ENCODE results near the gene RPS6KA3. TPM values are rescaled to one million over a fixed set of nuclear protein-coding genes. Genes with fewer than 3 reads are reported as not detected.

RPS6KA3 gene
- total RNA-seq, 1 donor from 2014 or later = 43.0 TPM

- TF ChIP-seq CTCF (IDR thresholded peaks at IDR 0.05) = no peak
- no peaks in the 10 kb centered on the region for H3K4me1 ChIP-seq
- no peak for DNase-seq (ENCODE audit: low spot score in 2 of 2)
Observed at GRCh38 chrX:20240201-20240600, 26.5 kb downstream of the RPS6KA3 start.

GRCh38 chrX:20237864-20238263 is 28.8 kb downstream of the RPS6KA3 start:
- H3K27me3 ChIP-seq = no peaks in the 10 kb centered on the region
- intact Hi-C loops (cut with DNase I) = no loop called here
- DNase-seq (ENCODE audit: low spot score in 2 of 2) = no peak
- no peak overlapping the region for H3K27ac ChIP-seq
- H3K4me3 ChIP-seq = no peak overlapping the region
- H3K36me3 ChIP-seq = peaks cover 0 to under 1% of the 10 kb centered on the region in 2 donors
- TF ChIP-seq CTCF (IDR thresholded peaks at IDR 0.05) = no peak
- H3K4me1 ChIP-seq = no peaks in the 10 kb centered on the region
- peaks cover 0 to 23% of the 10 kb centered on the region in 2 donors for H3K9me3 ChIP-seq

More at GRCh38 chrX:20240201-20240600, 26.5 kb downstream of the RPS6KA3 start:
- Histone ChIP-seq H3K36me3 (no peaks in the 10 kb centered on the region), H3K27ac (no peak overlapping the region), H3K27me3 (no peaks in the 10 kb centered on the region), H3K4me3 (no peak overlapping the region), H3K9me3 (peaks cover 0 to 23% of the 10 kb centered on the region in 2 donors)
- intact Hi-C loops (cut with DNase I) = no loop called here

GRCh38 chrX:20235755-20236154 is 31.0 kb downstream of the RPS6KA3 start:
- Histone ChIP-seq H3K4me3 (no peak overlapping the region), H3K9me3 (peaks cover 0 to 12% of the 10 kb centered on the region in 2 donors), H3K27me3 (no peaks in the 10 kb centered on the region), H3K27ac (no peak overlapping the region), H3K36me3 (peaks cover 0 to 3% of the 10 kb centered on the region in 2 donors), H3K4me1 (no peaks in the 10 kb centered on the region)
- TF ChIP-seq CTCF (IDR thresholded peaks at IDR 0.05) = no peak
- DNase-seq (ENCODE audit: low spot score in 2 of 2) = no peak
- intact Hi-C loops (cut with DNase I) = no loop called here

- intact Hi-C loops (cut with DNase I) = no loop called here
- Histone ChIP-seq H3K9me3 (peaks cover 0 to 12% of the 10 kb centered on the region in 2 donors), H3K4me3 (no peak overlapping the region), H3K36me3 (peaks cover 0 to 3% of the 10 kb centered on the region in 2 donors), H3K4me1 (no peaks in the 10 kb centered on the region), H3K27me3 (no peaks in the 10 kb centered on the region), H3K27ac (no peak overlapping the region)
- no peak for TF ChIP-seq CTCF (IDR thresholded peaks at IDR 0.05)
- DNase-seq (ENCODE audit: low spot score in 2 of 2) = no peak
Observed at GRCh38 chrX:20233336-20233735, 33.4 kb downstream of the RPS6KA3 start.

GRCh38 chrX:20231598-20231997 is 35.1 kb downstream of the RPS6KA3 start:
- intact Hi-C loops (cut with DNase I) = no loop called here
- DNase-seq (ENCODE audit: low spot score in 2 of 2) = no peak
- no peak for TF ChIP-seq CTCF (IDR thresholded peaks at IDR 0.05)
- Histone ChIP-seq H3K4me3 (no peak overlapping the region), H3K27me3 (no peaks in the 10 kb centered on the region), H3K9me3 (peaks cover 0 to 10% of the 10 kb centered on the region in 2 donors), H3K36me3 (peaks cover 0 to 3% of the 10 kb centered on the region in 2 donors), H3K27ac (no peak overlapping the region), H3K4me1 (no peaks in the 10 kb centered on the region)

- TF ChIP-seq CTCF (IDR thresholded peaks at IDR 0.05) = no peak
- no peak overlapping the region for H3K4me3 ChIP-seq
- H3K9me3 ChIP-seq = no peaks in the 10 kb centered on the region
- H3K27me3 ChIP-seq = no peaks in the 10 kb centered on the region
- DNase-seq (ENCODE audit: low spot score in 2 of 2) = no peak
- intact Hi-C loops (cut with DNase I) = no loop called here
- H3K27ac ChIP-seq = no peak overlapping the region
- no peaks in the 10 kb centered on the region for H3K4me1 ChIP-seq
- peaks cover 0 to 3% of the 10 kb centered on the region in 2 donors for H3K36me3 ChIP-seq
Observed at GRCh38 chrX:20230406-20230805, 36.3 kb downstream of the RPS6KA3 start.

Data from ascending aorta (tissue), 2 donors.